Fibroblast of lung (primary cell): ENCODE measurements around the gene LSM7. TPM values are rescaled to one million over a fixed set of nuclear protein-coding genes. Genes with fewer than 3 reads are reported as not detected.

Source experiments
- DNase-seq, 2 donors: peaks; one replicate each; pipeline versions ENCODE4 v3.0.0 to v3.0.0-alpha.2; 2010; ENCODE audit warnings: low read depth in 2 of 2
- H2AFZ ChIP-seq: 2 replicates; pipeline ENCODE4 v1.5.1; 2012; ENCODE audit warnings: low read length, control low read depth, inconsistent platforms
- H3K27ac ChIP-seq: 2 replicates; pipeline ENCODE4 v1.5.1; 2011; ENCODE audit warnings: low read length, control low read depth; ENCODE audit not compliant: insufficient read depth
- H3K27me3 ChIP-seq: 2 replicates; pipeline ENCODE4 v1.5.1; 2011; ENCODE audit warnings: mild to moderate bottlenecking, low read length; ENCODE audit not compliant: control insufficient read depth, insufficient read depth
- H3K36me3 ChIP-seq: 2 replicates; pipeline ENCODE4 v1.5.1; 2011; ENCODE audit warnings: low read length; ENCODE audit not compliant: control insufficient read depth, insufficient read depth
- H3K4me1 ChIP-seq: 2 replicates; pipeline ENCODE4 v1.5.1; 2011; ENCODE audit warnings: low read length; ENCODE audit not compliant: control insufficient read depth, insufficient read depth; ENCODE audit errors: extremely low read depth
- H3K4me2 ChIP-seq: 2 replicates; pipeline ENCODE4 v1.5.1; 2011; ENCODE audit warnings: low read length, control low read depth; ENCODE audit not compliant: insufficient read depth; ENCODE audit errors: extremely low read depth
- H3K4me3 ChIP-seq, 4 experiments: fragments of 200-600 bp in 1 of 4; sonication (generic) in 1 of 4; replicated peaks in 1 of 4; 2 replicates each; pipeline ENCODE4 v1.5.1; 2011 to 2016; ENCODE audit warnings: low read length in 4 of 4, low read depth in 3 of 4, mild to moderate bottlenecking in 3 of 4, control low read depth in 2 of 4, inconsistent platforms in 1 of 4, mixed read lengths in 1 of 4; ENCODE audit not compliant: insufficient read depth in 1 of 4; ENCODE audit errors: control extremely low read depth in 1 of 4
- H3K79me2 ChIP-seq: 2 replicates; pipeline ENCODE4 v1.5.1; 2012; ENCODE audit warnings: mild to moderate bottlenecking, low read length, inconsistent platforms; ENCODE audit not compliant: control insufficient read depth, insufficient read depth
- H3K9ac ChIP-seq: 2 replicates; pipeline ENCODE4 v1.5.1; 2011; ENCODE audit warnings: mild to moderate bottlenecking, low read length, control low read depth; ENCODE audit not compliant: insufficient read depth
- H3K9me3 ChIP-seq: 2 replicates; pipeline ENCODE4 v1.5.1; 2012; ENCODE audit warnings: low read depth, low read length; ENCODE audit not compliant: control insufficient read depth, insufficient read depth
- H4K20me1 ChIP-seq: 2 replicates; pipeline ENCODE4 v1.5.1; 2011; ENCODE audit warnings: low read length; ENCODE audit not compliant: control insufficient read depth, insufficient read depth; ENCODE audit errors: extremely low read depth
- CTCF ChIP-seq, 2 donors: IDR thresholded peaks in 1 of 2; conservative IDR thresholded peaks in 1 of 2; 1 replicate in 1 of 2; 2 replicates in 1 of 2; pipeline ENCODE4 v1.5.1; 2011 to 2012; ENCODE audit warnings: low read length in 2 of 2, control low read depth in 1 of 2, inconsistent platforms in 1 of 2, low read depth in 1 of 2, mild to moderate bottlenecking in 1 of 2
- EZH2 ChIP-seq: IDR thresholded peaks from 2 replicates; pipeline ENCODE4 v1.5.1; 2012; ENCODE audit warnings: low read length, control low read depth, mild to moderate bottlenecking; ENCODE audit errors: missing control alignments
- polyA plus RNA-seq, 2 donors: library from polyadenylated mRNA; depleted of rRNA in 1 of 2; stranded (reverse) in 1 of 2; unstranded in 1 of 2; fragments of >200 nt; gene quantifications; 2 replicates each; pipeline ENCODE4 v1.2.1, GENCODE V29; 2011 to 2012; ENCODE audit warnings: missing spikeins in 1 of 2
- total RNA-seq: library from RNA; depleted of rRNA; stranded (reverse); fragments of >200 nt; gene quantifications from 2 replicates; pipeline ENCODE4 v1.2.1, GENCODE V29; 2014

LSM7 gene
- total and polyA plus RNA-seq, 2 donors (not counting 1 experiment from before 2014, with no cell fraction given) = 43.1 to 182 TPM

- DNase-seq = peak; percentile 30 to 54
- Histone ChIP-seq H3K27me3 (peaks cover 18% of the 10 kb centered on the region), H3K9ac (no peak overlapping the region), H3K36me3 (no peaks in the 10 kb centered on the region), H3K4me2 (no peak overlapping the region), H3K27ac (no peak overlapping the region), H3K4me3 (no peak overlapping the region), H2AFZ (no peak overlapping the region), H3K9me3 (no peaks in the 10 kb centered on the region), H4K20me1 (no peaks in the 10 kb centered on the region), H3K4me1 (no peaks in the 10 kb centered on the region), H3K79me2 (no peaks in the 10 kb centered on the region)
- TF ChIP-seq CTCF (conservative IDR thresholded peaks at IDR 0.05 in 1 of 2, IDR thresholded peaks at IDR 0.05 in 1 of 2; ENCODE audit: low read depth in 1 of 2, low read length in 2 of 2) (no peak), EZH2 (no peak)
These were observed 18.5 kb downstream of the LSM7 start for GRCh38 chr19:2309734-2310362.

GRCh38 chr19:2308114-2308556 is 20.3 kb downstream of the LSM7 start, which contains the start of gene LINGO3:
Gene LINGO3 (minus strand): TSS chr19:2308154. CDS start chr19:2291776, 16,378 bp downstream.
- DNase-seq = no peak
- Histone ChIP-seq H3K4me3 (peak within 1 kb of the TSS in 1 of 4 experiments; percentile 14), H3K9ac (no peak within 1 kb of the TSS), H3K36me3 (no peaks in the 10 kb centered on the region), H3K4me1 (no peaks in the 10 kb centered on the region), H3K27me3 (peaks cover 21% of the 10 kb centered on the region), H3K4me2 (peak within 1 kb of the TSS; percentile 44), H2AFZ (no peak within 1 kb of the TSS), H3K79me2 (no peaks in the 10 kb centered on the region), H3K9me3 (no peaks in the 10 kb centered on the region), H3K27ac (no peak within 1 kb of the TSS), H4K20me1 (no peaks in the 10 kb centered on the region)
- TF ChIP-seq CTCF (conservative IDR thresholded peaks at IDR 0.05 in 1 of 2, IDR thresholded peaks at IDR 0.05 in 1 of 2; ENCODE audit: low read depth in 1 of 2, low read length in 2 of 2) (no peak), EZH2 (no peak)

- peaks cover 24% of the 10 kb centered on the region for H3K27me3 ChIP-seq
- no peak overlapping the region for H3K4me2 ChIP-seq
- H3K4me1 ChIP-seq = no peaks in the 10 kb centered on the region
- H3K36me3 ChIP-seq = no peaks in the 10 kb centered on the region
- H2AFZ ChIP-seq = no peak overlapping the region
- TF ChIP-seq CTCF (conservative IDR thresholded peaks at IDR 0.05 in 1 of 2, IDR thresholded peaks at IDR 0.05 in 1 of 2; ENCODE audit: low read depth in 1 of 2, low read length in 2 of 2) (no peak), EZH2 (peak; percentile 13)
- no peaks in the 10 kb centered on the region for H4K20me1 ChIP-seq
- H3K79me2 ChIP-seq = no peaks in the 10 kb centered on the region
- no peak overlapping the region for H3K9ac ChIP-seq
- H3K27ac ChIP-seq = no peak overlapping the region
- no peak overlapping the region for H3K4me3 ChIP-seq
- no peaks in the 10 kb centered on the region for H3K9me3 ChIP-seq
- DNase-seq = no peak
These were observed 20.8 kb downstream of the LSM7 start for GRCh38 chr19:2307518-2308012.
